HG03439 (cell line): ENCODE results near the gene ZNF143.
A peak's percentile ranks its signal among the peaks of the same experiment; 100 is the strongest.
"Not testable (repeated sequence)": the region's sequence is repeated elsewhere in the genome, so short reads cannot be mapped to it uniquely, and the experiment has no call there.

Source experiments
- ATAC-seq: cut with Tn5 transposase; IDR thresholded peaks from one replicate; pipeline ENCODE4 v1.9.1; 2021; ENCODE audit warnings: mild to moderate bottlenecking, moderate library complexity; ENCODE audit not compliant: unreplicated experiment

Gene ZNF143

GRCh38 chr11:9533736-9534473 is 73.1 kb downstream of the ZNF143 start:
- ATAC-seq = no peak

- no peak for ATAC-seq
Observed at GRCh38 chr11:9535189-9535781, 74.5 kb downstream of the ZNF143 start.

DNA sequence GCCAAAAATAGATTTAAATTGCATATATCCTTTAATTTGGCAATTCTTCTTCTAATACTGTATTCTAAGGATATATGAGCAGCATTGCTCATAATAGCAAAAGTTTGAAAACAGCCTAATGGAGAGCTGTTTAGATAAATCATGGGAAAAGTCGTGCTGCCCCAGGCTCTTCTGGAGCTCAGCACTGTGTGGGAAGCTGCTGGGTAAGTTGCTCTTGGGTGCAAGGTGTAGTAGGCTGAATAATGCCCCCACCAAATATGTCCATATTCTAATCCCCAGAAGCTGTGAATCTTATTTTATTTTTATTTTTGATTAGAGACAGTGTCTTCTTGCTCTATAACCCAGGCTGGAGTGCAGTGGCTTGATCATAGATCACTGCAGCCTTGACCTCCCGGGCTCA is 77.7 kb downstream of the ZNF143 start:
- no peak for ATAC-seq

DNA sequence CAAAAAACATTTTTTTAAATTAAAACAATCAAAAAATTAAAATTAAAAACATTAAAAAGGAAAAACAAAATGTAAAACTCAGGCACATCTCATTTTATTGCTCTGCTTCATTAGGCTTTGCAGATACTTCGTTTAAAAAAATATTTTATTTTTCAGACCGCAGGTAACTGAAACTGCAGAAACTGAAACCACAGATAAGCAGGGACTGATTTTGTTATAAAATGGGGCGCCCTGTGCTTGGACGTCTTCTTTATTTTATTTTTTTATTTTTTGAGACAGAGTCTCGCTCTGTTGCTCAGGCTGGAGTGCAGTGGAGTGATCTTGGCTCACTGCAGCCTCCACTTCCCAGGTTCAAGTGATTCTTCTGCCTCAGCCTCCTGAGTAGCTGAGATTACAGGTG is 88.4 kb downstream of the ZNF143 start:
- ATAC-seq = not testable (repeated sequence)

- no peak for ATAC-seq
Observed at GRCh38 chr11:9550191-9550628, 89.4 kb downstream of the ZNF143 start.

- no peak for ATAC-seq
Observed at GRCh38 chr11:9561279-9561982, 100.6 kb downstream of the ZNF143 start.

- no peak for ATAC-seq
Observed at GRCh38 chr11:9562716-9563115, 101.9 kb downstream of the ZNF143 start.

DNA sequence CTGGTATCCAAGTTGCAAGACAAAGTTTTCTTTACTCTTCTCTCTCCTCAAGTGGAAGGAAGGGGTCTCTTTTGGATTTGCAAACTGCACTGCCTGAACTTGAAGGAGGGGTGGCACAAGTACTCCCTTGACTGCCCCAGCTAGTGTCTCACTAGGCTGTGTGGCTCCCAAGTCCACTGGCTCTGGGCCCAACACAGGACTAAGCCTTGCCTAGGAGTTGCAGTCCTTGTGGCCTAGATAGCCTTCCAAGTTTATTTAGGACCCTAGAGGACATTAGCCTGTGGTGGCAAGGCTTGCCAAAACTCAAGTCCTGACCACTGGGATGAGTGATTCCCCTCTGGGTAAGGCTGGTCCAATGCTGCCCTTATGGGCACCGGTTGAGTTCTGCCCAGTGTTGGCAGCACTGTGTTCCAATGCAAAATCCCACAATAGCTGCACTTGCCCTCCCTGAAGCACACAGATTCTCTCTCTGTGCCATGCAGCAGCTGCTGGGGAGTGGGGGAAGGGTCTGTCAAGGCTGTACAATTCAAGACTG is 102.5 kb downstream of the ZNF143 start:
- ATAC-seq = no peak

DNA sequence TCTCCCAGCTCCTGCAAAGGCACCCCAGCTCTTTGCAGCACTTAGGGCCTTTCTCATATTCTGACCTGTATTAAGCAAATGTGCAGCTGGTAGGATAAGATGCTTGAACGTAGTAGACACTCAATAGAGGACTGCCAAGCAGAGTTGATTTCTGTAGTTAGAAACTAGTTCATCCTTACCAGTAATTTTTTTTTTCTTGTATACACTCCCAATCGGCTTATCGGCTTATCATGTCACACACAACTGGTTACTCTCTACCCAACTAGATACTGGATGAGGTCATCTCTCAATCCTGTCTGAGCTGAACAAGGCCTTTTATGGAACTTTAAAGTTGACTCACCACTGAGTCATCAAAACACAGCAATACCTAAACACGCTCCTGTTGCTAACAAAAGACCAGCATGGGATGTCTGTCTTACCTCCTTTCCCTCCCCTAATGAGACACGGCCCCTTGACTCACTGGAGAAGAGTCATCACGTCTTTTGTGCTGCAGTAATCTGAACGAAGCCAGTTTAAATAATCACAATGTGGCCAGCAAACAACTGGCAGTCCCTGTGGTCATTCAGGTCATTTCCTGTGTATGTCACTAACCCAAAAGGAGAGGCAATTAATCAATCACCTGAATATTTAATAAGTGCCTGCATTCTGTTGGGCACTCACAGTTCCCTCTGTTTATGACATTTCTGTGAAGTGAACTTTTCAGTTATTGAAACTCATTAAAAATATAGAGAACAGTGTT is 105.2 kb downstream of the ZNF143 start:
- peak; percentile 91 for ATAC-seq

DNA sequence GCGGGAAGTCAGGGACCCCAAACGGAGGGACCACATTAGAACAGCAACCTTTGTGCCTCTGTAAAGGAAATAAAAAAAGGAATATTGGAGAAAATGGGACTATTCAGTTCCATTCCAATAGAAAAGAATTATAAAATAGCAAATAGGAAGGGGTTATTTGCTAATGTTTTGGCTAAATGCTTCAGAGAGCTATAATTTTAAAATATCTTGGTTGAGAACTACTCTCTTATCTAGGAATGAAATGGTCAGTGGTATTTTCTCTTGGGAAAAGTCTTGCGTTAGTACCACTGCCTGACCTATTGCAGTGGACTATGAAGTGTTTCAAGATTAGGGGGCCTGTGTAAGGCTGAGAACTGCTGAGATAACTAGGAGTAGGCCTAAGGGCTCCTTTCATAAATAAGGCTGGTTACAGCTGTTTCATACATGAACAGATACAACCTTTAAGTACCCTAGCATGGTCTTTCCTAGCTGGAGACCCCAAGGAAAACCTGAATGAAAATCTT is 105.8 kb downstream of the ZNF143 start:
- no peak for ATAC-seq

- no peak for ATAC-seq
Observed at GRCh38 chr11:9567401-9567800, 106.6 kb downstream of the ZNF143 start.

- ATAC-seq = no peak
Observed at GRCh38 chr11:9568161-9568853, 107.5 kb downstream of the ZNF143 start.

DNA sequence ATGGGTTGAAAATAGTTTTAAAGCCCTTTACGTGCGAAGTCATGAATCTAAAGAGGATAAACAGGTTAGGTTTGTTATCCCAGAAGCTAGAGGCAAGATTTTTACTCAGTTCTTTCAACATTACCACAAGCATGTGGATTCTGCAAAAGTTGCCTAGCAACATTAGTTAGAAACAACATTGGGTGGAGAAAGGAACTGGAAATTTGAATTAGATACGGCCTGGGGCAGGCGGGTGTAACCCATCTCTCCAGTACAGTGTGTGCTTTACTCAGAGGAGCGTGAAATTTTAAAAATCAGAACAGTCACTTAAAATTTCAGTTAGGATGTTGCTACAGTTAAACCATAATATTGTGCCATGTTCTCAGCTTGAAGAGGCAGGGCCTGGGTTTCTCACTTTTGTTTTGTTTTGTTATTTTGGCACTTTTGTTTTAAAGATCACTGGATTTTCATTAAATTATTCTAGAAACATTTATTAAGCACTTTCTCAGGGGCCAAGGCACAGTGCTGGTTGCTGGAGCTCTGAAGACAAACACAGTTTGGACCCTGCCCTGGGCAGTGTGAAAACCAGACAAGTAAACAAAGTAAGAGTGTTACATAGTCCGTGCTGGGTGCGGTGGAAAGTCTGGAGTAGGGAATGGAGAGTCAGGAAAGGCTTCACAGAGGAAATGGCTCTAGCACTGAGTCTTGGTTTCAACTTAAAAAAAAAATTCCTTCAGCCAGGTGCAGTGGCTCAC is 108.2 kb downstream of the ZNF143 start:
- ATAC-seq = no peak

DNA sequence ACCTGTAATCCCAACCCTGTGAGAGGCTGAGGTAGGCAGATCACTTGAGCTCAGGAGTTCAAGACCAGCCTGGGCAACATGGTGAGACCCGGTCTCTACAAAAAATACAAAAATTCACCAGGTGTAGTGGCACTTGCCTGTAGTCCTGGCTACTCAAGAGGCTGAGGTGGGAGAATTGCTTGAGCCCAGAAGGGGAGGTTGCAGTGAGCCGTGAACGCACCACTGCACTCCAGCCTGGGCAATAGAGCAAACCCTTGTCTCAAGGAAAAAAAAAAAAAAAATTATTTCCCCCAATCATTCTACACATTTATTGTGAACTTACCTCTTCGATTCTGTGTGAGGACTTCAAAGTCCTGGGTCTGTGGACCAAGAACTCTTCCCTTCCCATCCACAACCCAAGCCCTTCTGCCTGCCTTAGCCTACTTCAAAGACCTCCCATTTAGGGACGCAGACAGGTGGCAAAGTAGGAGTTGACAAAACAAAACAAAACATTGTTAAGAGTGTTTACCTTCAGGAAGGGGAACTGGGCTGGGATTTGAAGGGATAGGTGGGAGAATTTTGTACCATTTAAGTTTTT is 108.9 kb downstream of the ZNF143 start:
- no peak for ATAC-seq

GRCh38 chr11:9570313-9571025 is 109.7 kb downstream of the ZNF143 start:
- ATAC-seq = no peak

- no peak for ATAC-seq
Observed at GRCh38 chr11:9571071-9571762, 110.4 kb downstream of the ZNF143 start.

DNA sequence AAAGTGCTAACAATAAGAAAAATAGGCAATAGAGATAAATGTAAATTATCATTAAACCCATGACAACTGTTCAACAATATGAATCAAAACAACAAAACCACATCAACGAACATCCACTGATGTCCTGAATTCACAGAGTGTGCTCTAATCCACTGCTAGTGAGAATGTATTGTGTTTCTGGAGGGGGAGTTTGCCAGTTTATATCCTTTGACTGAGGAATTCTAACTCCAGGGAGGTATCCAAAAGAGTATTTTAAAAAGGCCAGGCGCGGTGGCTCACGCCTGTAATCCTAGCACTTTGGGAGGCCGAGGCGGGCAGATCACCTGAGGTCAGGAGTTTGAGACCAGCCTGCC is 110.9 kb downstream of the ZNF143 start:
- ATAC-seq = no peak
